HepG2 (cell line): Measurements from ENCODE around the gene PRCD. TPM values are rescaled to one million over a fixed set of nuclear protein-coding genes. Genes with fewer than 3 reads are reported as not detected.
A peak's percentile ranks its signal among the peaks of the same experiment; 100 is the strongest.

ENCODE experiments used
- ATAC-seq: fragments of 200-7000 bp; cut with Tn5 transposase; 3 replicates; pipeline ENCODE4 v1.9.1; 2020; ENCODE audit warnings: mild to moderate bottlenecking, moderate library complexity
- BruUV-seq: library from RNA; stranded (reverse); fragments of 400-500 nt; replicated peaks from 2 replicates; lab custom pipeline; 2021; lab: Mats Ljungman, UMichigan
- CTCF ChIA-PET: fragments of 300-600 bp; formaldehyde crosslinking; extraction: SDS; loops from one replicate; lab custom pipeline; 2021; ENCODE audit warnings: low total read pairs, inconsistent platforms, low intra/inter-chr PET ratio; lab: Yijun Ruan, JAX
- POLR2A ChIA-PET: fragments of 350-600 bp; sonication (Branson Sonifier 250); formaldehyde crosslinking; loops from one replicate; lab custom pipeline; 2020; ENCODE audit warnings: antibody characterized with exemption, inconsistent platforms; lab: Yijun Ruan, JAX
- DNase-seq: peaks from one replicate; pipeline ENCODE4 v3.0.0-alpha.2; 2015; ENCODE audit warnings: low spot score
- FAIRE-seq: peaks from 3 replicates; lab custom pipeline; 2011; peaks lifted over from hg19 to GRCh38; lab: Jason Lieb, UNC
- H2AFZ ChIP-seq: one replicate; pipeline ENCODE4 v1.6.1; 2011; ENCODE audit warnings: low read length, inconsistent platforms
- H3K27ac ChIP-seq: fragments of 300-600 bp; 3 replicates; pipeline ENCODE4 v1.8.0; 2011; ENCODE audit warnings: mixed run types, mild to moderate bottlenecking, mixed read lengths, low read length, inconsistent platforms; ENCODE audit not compliant: insufficient read depth; ENCODE audit errors: extremely low read length
- H3K27me3 ChIP-seq, 2 experiments: fragments of 200-600 bp in 1 of 2; 2 replicates in 1 of 2; 3 replicates in 1 of 2; pipeline versions ENCODE4 v1.6.0 to v1.8.0; 2011; ENCODE audit warnings: low read length in 2 of 2, mild to moderate bottlenecking in 2 of 2, moderate library complexity in 2 of 2, inconsistent platforms in 1 of 2; ENCODE audit not compliant: insufficient read depth in 2 of 2, control insufficient read depth in 1 of 2
- H3K36me3 ChIP-seq, 2 experiments: fragments of 200-600 bp in 1 of 2; replicated peaks in 1 of 2; 2 replicates in 1 of 2; 3 replicates in 1 of 2; pipeline versions ENCODE4 v1.5.1 to v1.8.0; 2011; ENCODE audit warnings: low read length in 2 of 2, inconsistent platforms in 1 of 2; ENCODE audit not compliant: insufficient read depth in 2 of 2, control insufficient read depth in 1 of 2
- H3K4me1 ChIP-seq: 2 replicates; pipeline ENCODE4 v1.5.1; 2012; ENCODE audit warnings: low read length, inconsistent platforms; ENCODE audit not compliant: insufficient read depth
- H3K4me2 ChIP-seq: 2 replicates; pipeline ENCODE4 v1.6.0; 2011; ENCODE audit warnings: low read depth, low read length, inconsistent platforms
- H3K4me3 ChIP-seq, 3 experiments: fragments of 200-600 bp in 1 of 3; sonication (generic), shearing (Covaris generic) in 1 of 3; replicated peaks in 1 of 3; 2 replicates each; pipeline ENCODE4 v1.5.1; 2011 to 2016; ENCODE audit warnings: low read length in 3 of 3, inconsistent platforms in 2 of 3, low read depth in 2 of 3, mild to moderate bottlenecking in 2 of 3, control low read depth in 1 of 3, mixed read lengths in 1 of 3; ENCODE audit not compliant: insufficient read depth in 1 of 3
- H3K79me2 ChIP-seq: one replicate; pipeline ENCODE4 v1.6.1; 2011; ENCODE audit warnings: low read length, inconsistent platforms; ENCODE audit not compliant: insufficient read depth
- H3K9ac ChIP-seq: 2 replicates; pipeline ENCODE4 v1.6.0; 2011; ENCODE audit warnings: mild to moderate bottlenecking, low read depth, low read length, inconsistent platforms; ENCODE audit not compliant: insufficient read depth
- H3K9me3 ChIP-seq: 2 replicates; pipeline ENCODE4 v1.5.1; 2012; ENCODE audit warnings: mild to moderate bottlenecking, low read length
- H4K20me1 ChIP-seq: 2 replicates; pipeline ENCODE4 v1.6.0; 2011; ENCODE audit warnings: inconsistent platforms, mild to moderate bottlenecking, low read length, moderate library complexity; ENCODE audit not compliant: insufficient read depth
- ADNP ChIP-seq: sonication (generic); formaldehyde crosslinking; IDR thresholded peaks from 2 replicates; pipeline ENCODE4 v1.4.0; 2020; ENCODE audit warnings: missing genetic modification reagents
- AGO1 ChIP-seq: fragments of 200-400 bp; formaldehyde crosslinking; IDR thresholded peaks from 2 replicates; pipeline ENCODE4 v1.6.1; 2017; ENCODE audit warnings: mild to moderate bottlenecking, low read depth, low read length, moderate library complexity; ENCODE audit not compliant: poor library complexity, severe bottlenecking
- ARHGAP35 ChIP-seq: sonication (generic); formaldehyde crosslinking; IDR thresholded peaks from 2 replicates; pipeline ENCODE4 v1.9.0; 2022; ENCODE audit warnings: mild to moderate bottlenecking, inconsistent platforms, moderate library complexity, missing genetic modification reagents, borderline replicate concordance
- DR1 ChIP-seq: sonication (generic); formaldehyde crosslinking; IDR thresholded peaks from 2 replicates; pipeline ENCODE4 v1.8.0; 2021; ENCODE audit warnings: mild to moderate bottlenecking, missing genetic modification reagents, inconsistent platforms
- GABPB1 ChIP-seq: IDR thresholded peaks from 2 replicates; pipeline ENCODE4 v1.6.1; 2016; ENCODE audit warnings: mild to moderate bottlenecking, missing genetic modification reagents, moderate library complexity, missing compliant biosample characterization
- HDAC2 ChIP-seq: sonication (generic); formaldehyde crosslinking; IDR thresholded peaks from 2 replicates; pipeline ENCODE4 v1.4.0; 2020; ENCODE audit warnings: missing genetic modification reagents
- KDM5B ChIP-seq: sonication (generic); formaldehyde crosslinking; IDR thresholded peaks from 2 replicates; pipeline ENCODE4 v1.4.0; 2020; ENCODE audit warnings: missing genetic modification reagents, mild to moderate bottlenecking, borderline replicate concordance
- MBNL3 ChIP-seq: fragments of 250-450 bp; sonication (Bioruptor Pico); conservative IDR thresholded peaks from 2 replicates; pipeline ENCODE4 v1.8.0; 2022; ENCODE audit warnings: mild to moderate bottlenecking, inconsistent platforms
- PCBP1 ChIP-seq: fragments of 200-400 bp; formaldehyde crosslinking; IDR thresholded peaks from 2 replicates; pipeline ENCODE4 v1.6.1; 2017; ENCODE audit warnings: mild to moderate bottlenecking, low read depth, low read length, borderline replicate concordance
- SALL1 ChIP-seq: sonication (generic); formaldehyde crosslinking; IDR thresholded peaks from 2 replicates; pipeline ENCODE4 v1.8.0; 2022; ENCODE audit warnings: mild to moderate bottlenecking, missing genetic modification reagents
- TBX2 ChIP-seq: sonication (generic); formaldehyde crosslinking; IDR thresholded peaks from 2 replicates; pipeline ENCODE4 v1.5.0; 2020; ENCODE audit warnings: missing genetic modification reagents, mild to moderate bottlenecking, borderline replicate concordance
- TEAD3 ChIP-seq: optimal IDR thresholded peaks from 2 replicates; pipeline ENCODE3; 2016; ENCODE audit warnings: borderline replicate concordance
- ZNF20 ChIP-seq: sonication (generic); formaldehyde crosslinking; IDR thresholded peaks from 2 replicates; pipeline ENCODE4 v1.4.0; 2020; ENCODE audit warnings: mild to moderate bottlenecking, moderate library complexity, missing genetic modification reagents
- WGBS: methylation state at CpG from one replicate; pipeline ENCODE4 v1.1.6; 2017; ENCODE audit warnings: low lambda C conversion rate; 5-methylcytosine and 5-hydroxymethylcytosine counted together
- in situ Hi-C: cut with HindIII; loops from 2 replicates; pipeline ENCODE4 v1.10.0; 2017; ENCODE audit warnings: low pct_unique_long_range_greater_than_20kb; ENCODE audit not compliant: extremely low pct_ligation_motif_present
- intact Hi-C: fragments of 100-400 bp; cut with micrococcal nuclease; formaldehyde crosslinking; loops from one replicate; pipeline ENCODE4 v1.10.0; 2022; ENCODE audit not compliant: unreplicated experiment
- polyA plus RNA-seq, 8 experiments: library from polyadenylated mRNA; depleted of rRNA in 3 of 8; stranded (reverse) in 7 of 8; unstranded in 1 of 8; fragments of >200 nt; fragmentation: Illumina TruSeq in 4 of 8; extraction: Trizol in 4 of 8; gene quantifications; 2 replicates each; pipeline versions ENCODE4 v1.2.1 to v1.2.3, GENCODE V29; 2011 to 2016; ENCODE audit warnings: low read depth in 4 of 8, missing spikeins in 1 of 8, mixed read lengths in 1 of 8; ENCODE audit not compliant: insufficient read depth in 1 of 8
- total RNA-seq, 5 experiments: library from RNA; depleted of rRNA; stranded (reverse); fragments of >200 nt; fragmentation: Illumina TruSeq; extraction: Trizol; gene quantifications; 2 replicates each; pipeline ENCODE4 v1.2.3, GENCODE V29; 2016; ENCODE audit warnings: low read depth in 1 of 5
- TF ChIP-seq, protein P1 (sequence below): sonication (generic); formaldehyde crosslinking; IDR thresholded peaks from 2 replicates; pipeline ENCODE4 v1.8.0; 2022; ENCODE audit warnings: missing genetic modification reagents, mild to moderate bottlenecking, borderline replicate concordance
- TF ChIP-seq, protein P2 (sequence below): sonication (generic); formaldehyde crosslinking; IDR thresholded peaks from 2 replicates; pipeline ENCODE4 v1.5.0; 2020; ENCODE audit warnings: missing genetic modification reagents, mild to moderate bottlenecking, borderline replicate concordance
- TF ChIP-seq, protein P3 (sequence below), 2 experiments: fragments of 450-650 bp in 1 of 2; sonication (generic) in 1 of 2; formaldehyde crosslinking; IDR thresholded peaks; 2 replicates each; pipeline versions ENCODE4 v1.5.0 to v1.8.0; 2020 to 2022; ENCODE audit warnings: mild to moderate bottlenecking in 1 of 2, missing genetic modification reagents in 1 of 2
- TF ChIP-seq, protein P4 (sequence below): sonication (generic); formaldehyde crosslinking; IDR thresholded peaks from 2 replicates; pipeline ENCODE4 v1.4.0; 2020; ENCODE audit warnings: missing genetic modification reagents, borderline replicate concordance

The PRCD gene
- total and polyA plus RNA-seq, 2 of the 13 experiments (the other 11 are each of a cell fraction or from before 2014, with no cell fraction given): 0.51 TPM; not detected in 1

DNA sequence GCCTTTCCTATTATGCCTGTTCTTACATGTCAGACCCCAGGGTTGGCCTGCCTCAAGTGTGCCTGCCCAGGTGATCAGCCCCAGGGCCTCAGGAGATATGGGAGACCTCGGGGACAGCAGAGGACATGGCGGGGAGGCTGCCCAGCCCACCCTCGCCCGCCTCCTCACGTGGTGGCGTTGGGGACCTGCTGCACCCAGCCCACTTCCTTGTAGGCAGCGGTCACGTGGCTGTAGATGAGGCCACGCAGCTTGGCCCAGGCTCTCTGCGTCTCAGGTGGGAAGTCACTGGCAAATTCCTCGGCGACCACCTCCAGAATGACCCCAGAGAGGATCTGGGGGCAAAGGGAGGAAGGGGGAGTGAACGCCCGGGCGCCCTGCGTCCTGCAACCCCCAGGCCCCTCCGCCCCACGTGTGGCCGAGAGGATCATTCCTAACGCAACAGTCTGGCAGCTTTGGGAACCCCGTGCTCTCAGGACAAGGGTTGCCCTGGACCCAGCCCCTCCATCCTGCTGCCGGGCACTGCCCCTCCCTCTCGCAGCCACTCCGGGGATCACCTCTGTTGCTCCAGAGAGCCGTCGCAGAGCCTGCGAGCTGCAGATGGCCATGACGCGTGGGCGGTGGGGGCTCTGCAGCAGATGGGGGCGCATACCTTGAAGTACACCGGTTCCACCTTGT, 8.9 kb upstream of the PRCD start:
- Histone ChIP-seq H2AFZ (no peak overlapping the region), H3K4me3 (peak overlapping the region in 1 of 3 experiments; percentile 35; a peak in 1 of 6 replicates), H3K9ac (peak overlapping the region; percentile 29; the same call in 1 of the 2 replicates), H3K27ac (peak overlapping the region; percentile 60), H3K27me3 (no peaks in the 10 kb centered on the region), H4K20me1 (no peaks in the 10 kb centered on the region), H3K79me2 (no peaks in the 10 kb centered on the region), H3K4me1 (peaks cover 89% of the 10 kb centered on the region), H3K9me3 (no peaks in the 10 kb centered on the region), H3K36me3 (no peaks in the 10 kb centered on the region), H3K4me2 (peak overlapping the region; percentile 48)
- BruUV-seq: no TSS peak
- FAIRE-seq: no peak
- in situ Hi-C loops: no loop called here
- intact Hi-C loops: no loop called here
- WGBS: 95% methylated on average over 29 of the region's 32 CpGs
- DNase-seq: no peak
- CTCF ChIA-PET: no interaction called here
- POLR2A ChIA-PET: interaction anchor here (1.2 to 4.0 kb wide), 5 partner anchors 9 to 32 kb away, joined by 3 to 19 read pairs (median 4); partner anchors contain the start of gene PRCD
- no peak for ATAC-seq
- peak; percentile 27; the same call in 1 of the 2 replicates for TF ChIP-seq GABPB1 (CRISPR knock-in tag)
- TF ChIP-seq KDM5B (CRISPR knock-in tag): 0 out of 2 replicates have a peak, but pooled peaks have one; percentile 16
- TF ChIP-seq, protein P1, sequence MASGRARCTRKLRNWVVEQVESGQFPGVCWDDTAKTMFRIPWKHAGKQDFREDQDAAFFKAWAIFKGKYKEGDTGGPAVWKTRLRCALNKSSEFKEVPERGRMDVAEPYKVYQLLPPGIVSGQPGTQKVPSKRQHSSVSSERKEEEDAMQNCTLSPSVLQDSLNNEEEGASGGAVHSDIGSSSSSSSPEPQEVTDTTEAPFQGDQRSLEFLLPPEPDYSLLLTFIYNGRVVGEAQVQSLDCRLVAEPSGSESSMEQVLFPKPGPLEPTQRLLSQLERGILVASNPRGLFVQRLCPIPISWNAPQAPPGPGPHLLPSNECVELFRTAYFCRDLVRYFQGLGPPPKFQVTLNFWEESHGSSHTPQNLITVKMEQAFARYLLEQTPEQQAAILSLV (CRISPR knock-in tag): no peak
- TF ChIP-seq ARHGAP35 (CRISPR knock-in tag): peak; percentile 20; the same call in 1 of the 2 replicates
- no peak for TF ChIP-seq HDAC2 (CRISPR knock-in tag)
- TF ChIP-seq TBX2 (CRISPR knock-in tag): 0 out of 2 replicates have a peak, but pooled peaks have one; percentile 9
- TF ChIP-seq ADNP (CRISPR knock-in tag): no peak
- TF ChIP-seq, protein P2, sequence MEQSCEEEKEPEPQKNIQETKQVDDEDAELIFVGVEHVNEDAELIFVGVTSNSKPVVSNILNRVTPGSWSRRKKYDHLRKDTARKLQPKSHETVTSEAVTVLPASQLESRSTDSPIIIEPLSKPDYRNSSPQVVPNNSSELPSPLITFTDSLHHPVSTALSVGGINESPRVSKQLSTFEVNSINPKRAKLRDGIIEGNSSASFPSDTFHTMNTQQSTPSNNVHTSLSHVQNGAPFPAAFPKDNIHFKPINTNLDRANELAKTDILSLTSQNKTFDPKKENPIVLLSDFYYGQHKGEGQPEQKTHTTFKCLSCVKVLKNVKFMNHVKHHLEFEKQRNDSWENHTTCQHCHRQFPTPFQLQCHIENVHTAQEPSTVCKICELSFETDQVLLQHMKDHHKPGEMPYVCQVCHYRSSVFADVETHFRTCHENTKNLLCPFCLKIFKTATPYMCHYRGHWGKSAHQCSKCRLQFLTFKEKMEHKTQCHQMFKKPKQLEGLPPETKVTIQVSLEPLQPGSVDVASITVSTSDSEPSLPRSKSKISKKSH: peak; percentile 50; the same call in 1 of the 2 replicates
- TF ChIP-seq MBNL3: no peak
- TF ChIP-seq, protein P3, sequence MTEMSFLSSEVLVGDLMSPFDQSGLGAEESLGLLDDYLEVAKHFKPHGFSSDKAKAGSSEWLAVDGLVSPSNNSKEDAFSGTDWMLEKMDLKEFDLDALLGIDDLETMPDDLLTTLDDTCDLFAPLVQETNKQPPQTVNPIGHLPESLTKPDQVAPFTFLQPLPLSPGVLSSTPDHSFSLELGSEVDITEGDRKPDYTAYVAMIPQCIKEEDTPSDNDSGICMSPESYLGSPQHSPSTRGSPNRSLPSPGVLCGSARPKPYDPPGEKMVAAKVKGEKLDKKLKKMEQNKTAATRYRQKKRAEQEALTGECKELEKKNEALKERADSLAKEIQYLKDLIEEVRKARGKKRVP (CRISPR knock-in tag; IDR thresholded peaks at IDR 0.05): no peak
- peak; percentile 2; the same call in 1 of the 2 replicates for TF ChIP-seq SALL1 (CRISPR knock-in tag)
- peak; percentile 45 for TF ChIP-seq AGO1
- TF ChIP-seq DR1 (CRISPR knock-in tag): no peak
- TF ChIP-seq ZNF20: no peak
- TF ChIP-seq PCBP1: 0 out of 2 replicates have a peak, but pooled peaks have one; percentile 23
- peak; percentile 8 for TF ChIP-seq TEAD3 (CRISPR knock-in tag)
- TF ChIP-seq, protein P4, sequence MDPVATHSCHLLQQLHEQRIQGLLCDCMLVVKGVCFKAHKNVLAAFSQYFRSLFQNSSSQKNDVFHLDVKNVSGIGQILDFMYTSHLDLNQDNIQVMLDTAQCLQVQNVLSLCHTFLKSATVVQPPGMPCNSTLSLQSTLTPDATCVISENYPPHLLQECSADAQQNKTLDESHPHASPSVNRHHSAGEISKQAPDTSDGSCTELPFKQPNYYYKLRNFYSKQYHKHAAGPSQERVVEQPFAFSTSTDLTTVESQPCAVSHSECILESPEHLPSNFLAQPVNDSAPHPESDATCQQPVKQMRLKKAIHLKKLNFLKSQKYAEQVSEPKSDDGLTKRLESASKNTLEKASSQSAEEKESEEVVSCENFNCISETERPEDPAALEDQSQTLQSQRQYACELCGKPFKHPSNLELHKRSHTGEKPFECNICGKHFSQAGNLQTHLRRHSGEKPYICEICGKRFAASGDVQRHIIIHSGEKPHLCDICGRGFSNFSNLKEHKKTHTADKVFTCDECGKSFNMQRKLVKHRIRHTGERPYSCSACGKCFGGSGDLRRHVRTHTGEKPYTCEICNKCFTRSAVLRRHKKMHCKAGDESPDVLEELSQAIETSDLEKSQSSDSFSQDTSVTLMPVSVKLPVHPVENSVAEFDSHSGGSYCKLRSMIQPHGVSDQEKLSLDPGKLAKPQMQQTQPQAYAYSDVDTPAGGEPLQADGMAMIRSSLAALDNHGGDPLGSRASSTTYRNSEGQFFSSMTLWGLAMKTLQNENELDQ (CRISPR knock-in tag): no peak
